Neural progenitor cell (in vitro differentiated cells): ENCODE data around the gene FRAS1.
"Not testable (repeated sequence)": the region's sequence is repeated elsewhere in the genome, so short reads cannot be mapped to it uniquely, and the experiment has no call there.

Experiments used
- EZH2phosphoT487 ChIP-seq: fragments of 200-600 bp; sonication (generic); IDR thresholded peaks from 2 replicates; pipeline ENCODE4 v1.6.1; 2017; ENCODE audit warnings: antibody characterized with exemption
- TF ChIP-seq, protein P1 (sequence below): fragments of 200-600 bp; sonication (generic); IDR thresholded peaks from 2 replicates; pipeline ENCODE4 v1.5.1; 2017; ENCODE audit warnings: antibody characterized with exemption, mild to moderate bottlenecking

DNA sequence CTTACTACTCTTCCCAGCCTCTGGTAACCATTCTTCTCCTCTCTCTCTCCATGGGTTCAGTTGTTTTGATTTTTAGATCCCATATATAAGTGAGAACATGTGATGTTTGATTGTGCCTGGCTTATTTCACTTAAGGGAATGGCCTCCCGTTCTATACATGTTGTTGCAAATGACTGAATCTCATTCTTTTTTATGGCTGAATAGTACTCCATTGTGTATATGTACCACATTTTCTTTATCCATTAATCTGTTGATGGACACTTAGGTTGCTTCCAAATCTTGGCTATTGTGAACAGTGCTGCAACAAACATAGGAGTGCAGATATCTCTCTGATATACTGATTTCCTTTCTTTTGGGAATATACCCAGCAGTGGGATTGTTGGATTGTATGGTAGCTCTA lies 410.1 kb downstream of the FRAS1 start:
- TF ChIP-seq, protein P1, sequence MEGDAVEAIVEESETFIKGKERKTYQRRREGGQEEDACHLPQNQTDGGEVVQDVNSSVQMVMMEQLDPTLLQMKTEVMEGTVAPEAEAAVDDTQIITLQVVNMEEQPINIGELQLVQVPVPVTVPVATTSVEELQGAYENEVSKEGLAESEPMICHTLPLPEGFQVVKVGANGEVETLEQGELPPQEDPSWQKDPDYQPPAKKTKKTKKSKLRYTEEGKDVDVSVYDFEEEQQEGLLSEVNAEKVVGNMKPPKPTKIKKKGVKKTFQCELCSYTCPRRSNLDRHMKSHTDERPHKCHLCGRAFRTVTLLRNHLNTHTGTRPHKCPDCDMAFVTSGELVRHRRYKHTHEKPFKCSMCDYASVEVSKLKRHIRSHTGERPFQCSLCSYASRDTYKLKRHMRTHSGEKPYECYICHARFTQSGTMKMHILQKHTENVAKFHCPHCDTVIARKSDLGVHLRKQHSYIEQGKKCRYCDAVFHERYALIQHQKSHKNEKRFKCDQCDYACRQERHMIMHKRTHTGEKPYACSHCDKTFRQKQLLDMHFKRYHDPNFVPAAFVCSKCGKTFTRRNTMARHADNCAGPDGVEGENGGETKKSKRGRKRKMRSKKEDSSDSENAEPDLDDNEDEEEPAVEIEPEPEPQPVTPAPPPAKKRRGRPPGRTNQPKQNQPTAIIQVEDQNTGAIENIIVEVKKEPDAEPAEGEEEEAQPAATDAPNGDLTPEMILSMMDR: not testable (repeated sequence)
- not testable (repeated sequence) for TF ChIP-seq EZH2phosphoT487
